IPS DF 6.9 (cell line): Measurements from ENCODE around the gene LMBRD2.
A peak's percentile ranks its signal among the peaks of the same experiment; 100 is the strongest.
"Not testable (repeated sequence)": the region's sequence is repeated elsewhere in the genome, so short reads cannot be mapped to it uniquely, and the experiment has no call there.

ENCODE experiments used
- DNase-seq: peaks from one replicate; pipeline ENCODE4 v3.0.0-alpha.2; 2013; ENCODE audit warnings: low read depth, low spot score
- H3K27ac ChIP-seq: one replicate; pipeline ENCODE4 v1.5.1; 2013; ENCODE audit warnings: low read length, control low read depth
- H3K27me3 ChIP-seq: 2 replicates; pipeline ENCODE4 v1.6.1; 2013; ENCODE audit warnings: mild to moderate bottlenecking, low read length; ENCODE audit not compliant: control insufficient read depth, insufficient read depth
- H3K36me3 ChIP-seq: 2 replicates; pipeline ENCODE4 v1.6.1; 2013; ENCODE audit warnings: low read length; ENCODE audit not compliant: control insufficient read depth, insufficient read depth
- H3K4me1 ChIP-seq: 2 replicates; pipeline ENCODE4 v1.6.1; 2013; ENCODE audit warnings: low read length; ENCODE audit not compliant: control insufficient read depth, insufficient read depth
- H3K4me3 ChIP-seq: 2 replicates; pipeline ENCODE4 v1.5.1; 2013; ENCODE audit warnings: mild to moderate bottlenecking, low read length
- H3K9me3 ChIP-seq: 2 replicates; pipeline ENCODE4 v1.6.1; 2013; ENCODE audit warnings: low read length, inconsistent platforms; ENCODE audit not compliant: control insufficient read depth, insufficient read depth
- WGBS: extraction: QIAGEN DNeasy Blood & Tissue Kit; methylation state at CpG from one replicate; pipeline ENCODE4 v1.1.7; 2013; ENCODE audit warnings: mixed read lengths, missing lambda C conversion rate; ENCODE audit not compliant: insufficient read length, insufficient coverage; 5-methylcytosine and 5-hydroxymethylcytosine counted together

LMBRD2 gene

DNA sequence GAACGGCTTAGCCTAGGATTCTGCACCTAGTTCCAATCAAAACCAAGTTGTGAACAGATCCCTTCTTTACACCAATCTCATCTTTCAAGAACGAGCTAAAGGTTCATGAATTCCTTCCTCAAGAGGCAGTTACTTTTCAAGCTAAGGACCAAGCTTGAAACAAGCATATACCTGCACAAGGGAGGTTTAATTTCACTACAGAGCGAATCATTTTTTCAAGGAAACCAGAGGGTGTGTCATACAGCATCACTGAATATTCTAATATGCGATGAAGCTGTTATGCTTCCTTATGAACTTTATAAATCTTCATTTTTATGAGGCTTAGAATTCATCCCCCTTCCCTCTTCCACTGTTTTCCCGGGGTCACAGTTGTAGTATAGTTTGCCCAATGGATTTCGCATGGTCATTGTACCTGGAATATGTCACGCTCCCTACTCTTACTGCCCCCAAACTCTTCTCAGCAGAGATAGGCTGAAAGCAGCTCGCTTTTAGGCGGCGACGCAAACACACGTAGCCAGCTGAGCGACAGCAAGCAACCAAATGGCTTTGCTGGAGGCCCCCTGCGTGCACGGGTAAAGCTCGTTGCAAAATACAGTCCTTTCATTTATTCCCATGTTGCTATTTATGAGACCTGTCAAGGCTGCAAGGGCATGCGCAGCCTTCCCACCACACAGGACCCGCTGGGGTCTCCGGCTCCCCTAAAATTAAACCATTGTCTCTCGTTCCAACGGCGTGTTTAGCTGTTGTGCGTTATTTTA is 832 bp downstream of the LMBRD2 start:
- no peaks in the 10 kb centered on the region for H3K9me3 ChIP-seq
- H3K27me3 ChIP-seq: no peaks in the 10 kb centered on the region
- WGBS: no CpG with 5 or more reads among the region's 23 CpGs
- peak overlapping the region; percentile 90; the same call in 1 of the 2 replicates for H3K4me3 ChIP-seq
- DNase-seq: no peak
- 0 out of 2 replicates have a peak, but pooled peaks cover under 1% of the 10 kb centered on the region for H3K36me3 ChIP-seq
- H3K4me1 ChIP-seq: no peaks in the 10 kb centered on the region
- H3K27ac ChIP-seq: no peak overlapping the region

GRCh38 chr5:36147681-36148080 is 4.0 kb downstream of the LMBRD2 start:
- H3K27me3 ChIP-seq: no peaks in the 10 kb centered on the region
- no CpG with 5 or more reads among the region's 2 CpGs for WGBS
- no peak overlapping the region for H3K27ac ChIP-seq
- no peak for DNase-seq
- H3K36me3 ChIP-seq: no peaks in the 10 kb centered on the region
- no peak overlapping the region for H3K4me3 ChIP-seq
- H3K4me1 ChIP-seq: no peaks in the 10 kb centered on the region
- H3K9me3 ChIP-seq: no peaks in the 10 kb centered on the region

DNA sequence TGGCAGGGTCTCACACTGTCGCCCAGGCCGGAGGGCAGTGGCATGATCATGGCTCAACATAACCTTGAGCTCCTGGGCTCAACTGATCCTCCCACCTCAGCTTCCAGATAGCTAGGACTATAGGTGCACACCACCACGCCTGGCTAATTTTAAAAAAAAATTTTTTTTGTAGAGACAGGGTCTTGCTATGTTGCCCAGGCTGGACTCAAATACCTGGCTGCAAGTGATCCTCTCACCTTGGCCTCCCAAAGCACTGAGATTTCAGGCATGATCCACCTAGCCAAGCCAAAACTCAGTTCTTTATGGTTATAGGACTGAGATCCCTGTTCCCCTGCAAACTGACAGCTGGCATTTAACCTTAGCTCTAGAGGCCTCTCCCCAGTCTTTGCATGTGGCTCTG is 5.3 kb downstream of the LMBRD2 start:
- Histone ChIP-seq H3K36me3 (no peaks in the 10 kb centered on the region), H3K4me3 (no peak overlapping the region), H3K4me1 (no peaks in the 10 kb centered on the region), H3K27me3 (no peaks in the 10 kb centered on the region), H3K9me3 (no peaks in the 10 kb centered on the region), H3K27ac (no peak overlapping the region)
- no peak for DNase-seq
- no CpG with 5 or more reads among the region's 3 CpGs for WGBS

GRCh38 chr5:36145311-36145710 is 6.4 kb downstream of the LMBRD2 start:
- Histone ChIP-seq H3K4me1 (no peaks in the 10 kb centered on the region), H3K27me3 (no peaks in the 10 kb centered on the region), H3K4me3 (no peak overlapping the region), H3K27ac (no peak overlapping the region), H3K36me3 (no peaks in the 10 kb centered on the region), H3K9me3 (no peaks in the 10 kb centered on the region)
- DNase-seq: no peak
- WGBS: no CpG with 5 or more reads among the region's 4 CpGs

GRCh38 chr5:36138900-36139683 is 12.6 kb downstream of the LMBRD2 start:
- no peak for DNase-seq
- Histone ChIP-seq H3K36me3 (no peaks in the 10 kb centered on the region), H3K9me3 (no peaks in the 10 kb centered on the region), H3K27ac (no peak overlapping the region), H3K4me1 (no peaks in the 10 kb centered on the region), H3K27me3 (no peaks in the 10 kb centered on the region), H3K4me3 (no peak overlapping the region)
- no CpG with 5 or more reads among the region's 7 CpGs for WGBS

- Histone ChIP-seq H3K4me1 (no peaks in the 10 kb centered on the region), H3K9me3 (no peaks in the 10 kb centered on the region), H3K4me3 (no peak overlapping the region), H3K27ac (no peak overlapping the region), H3K27me3 (no peaks in the 10 kb centered on the region), H3K36me3 (no peaks in the 10 kb centered on the region)
- no peak for DNase-seq
Measured at GRCh38 chr5:36136581-36136980, 15.1 kb downstream of the LMBRD2 start.

DNA sequence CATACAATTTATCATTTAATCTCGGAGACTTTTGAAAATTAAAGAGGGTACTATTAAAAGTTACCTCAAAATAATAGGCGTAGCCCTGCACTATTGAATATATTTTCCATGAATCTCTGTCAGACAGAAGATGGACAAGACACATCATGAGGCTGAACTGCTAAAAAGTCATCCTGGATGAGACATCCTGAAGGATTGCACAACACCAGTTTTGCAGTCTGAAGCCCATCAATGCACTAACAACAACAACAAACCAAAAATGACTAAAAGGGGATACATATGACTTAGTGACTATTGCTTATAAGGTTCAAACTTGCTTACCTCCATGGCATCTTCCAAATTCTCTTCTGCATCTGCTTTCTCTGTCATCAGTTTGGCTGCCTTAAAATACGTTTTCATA is 15.7 kb downstream of the LMBRD2 start:
- H3K27ac ChIP-seq: no peak overlapping the region
- no peak overlapping the region for H3K4me3 ChIP-seq
- H3K36me3 ChIP-seq: no peaks in the 10 kb centered on the region
- H3K4me1 ChIP-seq: no peaks in the 10 kb centered on the region
- H3K27me3 ChIP-seq: no peaks in the 10 kb centered on the region
- H3K9me3 ChIP-seq: no peaks in the 10 kb centered on the region
- no CpG with 5 or more reads among the region's 3 CpGs for WGBS
- no peak for DNase-seq

GRCh38 chr5:36133009-36133408 is 18.7 kb downstream of the LMBRD2 start:
- H3K27ac ChIP-seq, H3K36me3 ChIP-seq, H3K9me3 ChIP-seq, H3K4me1 ChIP-seq, H3K27me3 ChIP-seq, DNase-seq, H3K4me3 ChIP-seq: not testable (repeated sequence)
- no CpG with 5 or more reads among the region's 1 CpG for WGBS

GRCh38 chr5:36129666-36130065 is 22.0 kb downstream of the LMBRD2 start:
- not testable (repeated sequence) for DNase-seq, H3K36me3 ChIP-seq
- WGBS: no CpG with 5 or more reads among the region's 5 CpGs

GRCh38 chr5:36128795-36129194 is 22.9 kb downstream of the LMBRD2 start:
- WGBS: no CpG with 5 or more reads among the region's 1 CpG
- no peak overlapping the region for H3K4me3 ChIP-seq
- H3K27me3 ChIP-seq: no peaks in the 10 kb centered on the region
- H3K9me3 ChIP-seq: no peaks in the 10 kb centered on the region; the same call in 1 of the 2 replicates
- no peaks in the 10 kb centered on the region for H3K4me1 ChIP-seq
- DNase-seq: no peak
- no peak overlapping the region for H3K27ac ChIP-seq
- H3K36me3 ChIP-seq: no peaks in the 10 kb centered on the region

More at GRCh38 chr5:36129666-36130065, 22.0 kb downstream of the LMBRD2 start:
- not testable (repeated sequence) for H3K4me1 ChIP-seq, H3K27me3 ChIP-seq, H3K9me3 ChIP-seq, H3K4me3 ChIP-seq, H3K27ac ChIP-seq
